Natural killer cell (primary cell): Measurements from ENCODE around the gene ZNF106. TPM values are rescaled to one million over a fixed set of nuclear protein-coding genes. Genes with fewer than 3 reads are reported as not detected.

Experiments
- ATAC-seq, 3 donors: fragments of 150-1000 bp in 2 of 3; fragments of 200-7000 bp in 1 of 3; cut with Tn5 transposase; 1 replicate in 1 of 3; 2 replicates in 2 of 3; pipeline ENCODE4 v1.10.0; 2021; ENCODE audit warnings: mild to moderate bottlenecking in 2 of 3, moderate library complexity in 2 of 3
- DNase-seq, 2 donors: peaks; one replicate each; pipeline versions ENCODE4 v3.0.0 to v3.0.0-alpha.2; 2013 to 2021; ENCODE audit warnings: mixed read lengths in 1 of 2
- H3K27ac ChIP-seq: one replicate; pipeline ENCODE4 v1.5.1; 2013; ENCODE audit warnings: mild to moderate bottlenecking, low read length
- H3K27me3 ChIP-seq: one replicate; pipeline ENCODE4 v1.6.1; 2013; ENCODE audit warnings: low read length; ENCODE audit not compliant: control insufficient read depth, insufficient read depth
- H3K36me3 ChIP-seq: one replicate; pipeline ENCODE4 v1.6.1; 2013; ENCODE audit warnings: low read length; ENCODE audit not compliant: control insufficient read depth, insufficient read depth
- H3K4me1 ChIP-seq: one replicate; pipeline ENCODE4 v1.6.1; 2013; ENCODE audit warnings: low read length; ENCODE audit not compliant: control insufficient read depth, insufficient read depth
- H3K4me3 ChIP-seq: one replicate; pipeline ENCODE4 v1.5.1; 2013; ENCODE audit warnings: low read length
- H3K9me3 ChIP-seq: one replicate; pipeline ENCODE4 v1.6.1; 2013; ENCODE audit warnings: low read length; ENCODE audit not compliant: control insufficient read depth, insufficient read depth
- H3K27ac Mint-ChIP-seq, 2 donors: one replicate each; pipeline ENCODE4 v1.8.0; 2022; ENCODE audit warnings: mild to moderate bottlenecking in 2 of 2, mixed read lengths in 2 of 2, moderate library complexity in 1 of 2
- H3K27me3 Mint-ChIP-seq, 2 donors: one replicate each; pipeline ENCODE4 v1.8.0; 2022; ENCODE audit warnings: low read depth in 2 of 2, mixed read lengths in 2 of 2
- H3K36me3 Mint-ChIP-seq: one replicate; pipeline ENCODE4 v1.8.0; 2022; ENCODE audit warnings: mixed read lengths
- H3K4me1 Mint-ChIP-seq, 2 donors: one replicate each; pipeline ENCODE4 v1.8.0; 2022; ENCODE audit warnings: mixed read lengths in 2 of 2
- H3K4me3 Mint-ChIP-seq: one replicate; pipeline ENCODE4 v1.8.0; 2022; ENCODE audit warnings: mild to moderate bottlenecking, moderate library complexity, mixed read lengths
- H3K9me3 Mint-ChIP-seq, 2 donors: one replicate each; pipeline ENCODE4 v1.8.0; 2022; ENCODE audit warnings: mixed read lengths in 2 of 2
- WGBS: methylation state at CpG from one replicate; pipeline ENCODE4 v1.1.7; 2013; ENCODE audit warnings: missing lambda C conversion rate; ENCODE audit not compliant: insufficient coverage; 5-methylcytosine and 5-hydroxymethylcytosine counted together
- intact Hi-C: fragments of 100-400 bp; cut with micrococcal nuclease; formaldehyde crosslinking; loops from one replicate; pipeline ENCODE4 v1.14.2; 2022
- total RNA-seq, 4 donors: library from RNA; stranded (reverse); fragments of 120-200 nt in 1 of 4; gene quantifications; one replicate each; pipeline versions ENCODE4 v1.2.3 to v1.2.4, GENCODE V29; 2013 to 2022
- TF ChIP-seq, protein P1 (sequence below): fragments of 200-600 bp; IDR thresholded peaks from one replicate; pipeline ENCODE4 v1.8.0; 2022; ENCODE audit warnings: antibody characterized with exemption

The ZNF106 gene
- total RNA-seq, 3 donors from 2014 or later (not counting 1 experiment from before 2014, with no cell fraction given) = 39.6 to 53.1 (median 52.2) TPM

DNA sequence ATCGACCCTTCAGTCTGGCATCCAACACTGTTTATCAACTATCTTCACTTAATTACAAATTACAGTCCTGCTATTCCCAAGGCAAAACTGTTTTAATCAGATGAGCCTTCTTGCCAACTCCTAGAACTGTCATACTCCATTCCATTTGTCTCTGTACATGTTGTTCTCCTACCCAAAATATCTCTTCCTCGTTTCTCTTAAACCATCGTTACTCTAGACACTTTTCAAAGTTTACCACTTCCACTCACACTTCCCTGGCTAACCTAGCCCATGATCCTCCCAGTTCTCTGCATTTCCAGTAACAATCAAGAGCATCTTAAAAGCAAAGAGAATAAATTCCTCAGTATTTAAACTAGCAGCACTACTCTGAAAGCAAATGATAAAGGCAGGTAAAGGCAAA is 19.9 kb downstream of the ZNF106 start:
- H3K4me3 ChIP-seq = no peak overlapping the region
- Mint-ChIP-seq H3K9me3 (no peaks in the 10 kb centered on the region), H3K27ac (peak overlapping the region in 1 of 2 donors; percentile 56), H3K4me3 (no peak overlapping the region), H3K36me3 (no peaks in the 10 kb centered on the region), H3K4me1 (peaks cover 0 to 5% of the 10 kb centered on the region in 2 donors), H3K27me3 (no peaks in the 10 kb centered on the region)
- intact Hi-C loops = loop anchor here (5.0 kb wide), 1 partner anchor 199 kb away; the partner anchor contains the start of genes GANC and TMEM87A
- TF ChIP-seq, protein P1, sequence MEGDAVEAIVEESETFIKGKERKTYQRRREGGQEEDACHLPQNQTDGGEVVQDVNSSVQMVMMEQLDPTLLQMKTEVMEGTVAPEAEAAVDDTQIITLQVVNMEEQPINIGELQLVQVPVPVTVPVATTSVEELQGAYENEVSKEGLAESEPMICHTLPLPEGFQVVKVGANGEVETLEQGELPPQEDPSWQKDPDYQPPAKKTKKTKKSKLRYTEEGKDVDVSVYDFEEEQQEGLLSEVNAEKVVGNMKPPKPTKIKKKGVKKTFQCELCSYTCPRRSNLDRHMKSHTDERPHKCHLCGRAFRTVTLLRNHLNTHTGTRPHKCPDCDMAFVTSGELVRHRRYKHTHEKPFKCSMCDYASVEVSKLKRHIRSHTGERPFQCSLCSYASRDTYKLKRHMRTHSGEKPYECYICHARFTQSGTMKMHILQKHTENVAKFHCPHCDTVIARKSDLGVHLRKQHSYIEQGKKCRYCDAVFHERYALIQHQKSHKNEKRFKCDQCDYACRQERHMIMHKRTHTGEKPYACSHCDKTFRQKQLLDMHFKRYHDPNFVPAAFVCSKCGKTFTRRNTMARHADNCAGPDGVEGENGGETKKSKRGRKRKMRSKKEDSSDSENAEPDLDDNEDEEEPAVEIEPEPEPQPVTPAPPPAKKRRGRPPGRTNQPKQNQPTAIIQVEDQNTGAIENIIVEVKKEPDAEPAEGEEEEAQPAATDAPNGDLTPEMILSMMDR = no peak
- 81% methylated on average over 3 of the region's 3 CpGs for WGBS
- no peak for ATAC-seq
- peaks cover 4% of the 10 kb centered on the region for H3K36me3 ChIP-seq
- DNase-seq = no peak
- H3K27ac ChIP-seq = no peak overlapping the region
- H3K9me3 ChIP-seq = no peaks in the 10 kb centered on the region
- H3K27me3 ChIP-seq = no peaks in the 10 kb centered on the region
- H3K4me1 ChIP-seq = peaks cover 3% of the 10 kb centered on the region

DNA sequence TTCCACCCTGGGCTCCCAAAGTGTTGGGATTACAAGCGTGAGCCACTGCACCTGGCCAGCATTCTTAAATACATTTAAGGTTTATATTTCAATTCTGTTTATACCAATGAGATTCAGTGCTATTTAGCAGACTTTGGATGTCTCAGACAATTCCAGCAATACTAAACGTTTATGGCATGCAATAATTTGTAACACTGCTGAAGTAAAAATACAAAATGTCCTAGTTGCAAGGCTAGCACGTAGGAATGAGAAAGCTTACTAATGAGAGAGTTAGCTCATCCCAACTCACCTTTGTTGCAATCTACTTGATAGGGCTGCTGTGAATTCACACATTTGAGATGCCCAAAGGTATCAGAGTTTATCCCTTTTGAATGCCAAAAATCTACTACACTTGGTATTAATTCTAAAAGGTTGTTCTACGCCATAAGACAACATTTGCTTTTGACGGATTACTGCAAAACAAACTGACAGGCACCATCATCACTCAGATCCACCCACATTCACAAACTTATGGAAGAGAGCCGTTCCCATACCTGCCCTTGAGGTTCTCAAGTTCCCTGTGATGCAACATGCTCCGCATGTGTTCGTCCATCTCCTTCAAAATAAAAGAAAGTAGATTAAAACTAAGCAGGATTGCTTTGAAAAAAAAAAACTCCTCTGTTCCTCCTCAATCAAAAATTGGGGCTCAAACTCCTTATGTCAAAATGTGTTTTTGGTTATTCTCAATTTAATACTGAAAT is 25.3 kb downstream of the ZNF106 start:
- TF ChIP-seq, protein P1 = no peak
- H3K36me3 Mint-ChIP-seq = no peaks in the 10 kb centered on the region

DNA sequence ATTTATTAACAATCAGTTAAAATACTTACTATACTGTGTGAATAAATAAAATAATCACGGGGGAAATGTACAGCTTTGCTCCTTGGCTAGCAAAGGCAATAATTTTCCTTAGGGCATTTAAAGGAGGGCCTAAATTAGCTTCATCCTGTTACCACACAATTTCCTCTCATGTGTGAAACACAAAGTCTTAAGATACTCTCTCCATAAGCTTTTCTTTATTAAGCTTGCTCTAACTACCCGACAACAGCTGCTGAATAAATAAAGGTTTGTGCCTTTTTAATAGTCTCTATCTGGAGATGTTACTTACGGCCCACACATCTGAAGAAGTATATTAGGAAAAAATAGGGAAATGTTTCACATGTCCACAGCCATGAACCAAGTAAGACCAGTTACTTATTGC is 29.7 kb downstream of the ZNF106 start:
- intact Hi-C loops = no loop called here
- no peaks in the 10 kb centered on the region for H3K4me1 ChIP-seq
- H3K9me3 ChIP-seq = no peaks in the 10 kb centered on the region
- Mint-ChIP-seq H3K4me1 (peaks cover 13 to 24% of the 10 kb centered on the region in 2 donors), H3K27me3 (no peaks in the 10 kb centered on the region), H3K4me3 (no peak overlapping the region), H3K27ac (no peak overlapping the region), H3K36me3 (no peaks in the 10 kb centered on the region), H3K9me3 (no peaks in the 10 kb centered on the region)
- TF ChIP-seq, protein P1 = no peak
- H3K36me3 ChIP-seq = peaks cover 9% of the 10 kb centered on the region
- H3K27me3 ChIP-seq = no peaks in the 10 kb centered on the region
- H3K27ac ChIP-seq = no peak overlapping the region
- ATAC-seq = no peak
- DNase-seq = no peak
- 100% methylated on average over 1 of the region's 3 CpGs for WGBS
- H3K4me3 ChIP-seq = no peak overlapping the region

More for the DNA sequence above, 25.3 kb downstream of the ZNF106 start:
- no peaks in the 10 kb centered on the region for H3K27me3 ChIP-seq
- H3K36me3 ChIP-seq = peaks cover 13% of the 10 kb centered on the region
- Mint-ChIP-seq H3K27me3 (no peaks in the 10 kb centered on the region), H3K4me3 (no peak overlapping the region), H3K4me1 (peaks cover 0 to 6% of the 10 kb centered on the region in 2 donors), H3K9me3 (no peaks in the 10 kb centered on the region), H3K27ac (no peak overlapping the region)
- no peak overlapping the region for H3K4me3 ChIP-seq
- 91% methylated on average over 6 of the region's 8 CpGs for WGBS
- H3K9me3 ChIP-seq = no peaks in the 10 kb centered on the region
- ATAC-seq (no peak), DNase-seq (no peak)
- H3K4me1 ChIP-seq = no peaks in the 10 kb centered on the region
- no peak overlapping the region for H3K27ac ChIP-seq
- intact Hi-C loops = no loop called here
